Colonic mucosa (tissue), 4 donors: Measurements from ENCODE around the gene DNAJC12. TPM values are rescaled to one million over a fixed set of nuclear protein-coding genes. Genes with fewer than 3 reads are reported as not detected.
"Not testable (repeated sequence)": the region's sequence is repeated elsewhere in the genome, so short reads cannot be mapped to it uniquely, and the experiment has no call there.

Source experiments
- DNase-seq: peaks from one replicate; pipeline ENCODE4 v3.0.0-alpha.2; 2020
- H3K27ac ChIP-seq: fragments of 200-600 bp; one replicate; pipeline ENCODE4 v1.8.0; 2021
- H3K27me3 ChIP-seq: fragments of 200-600 bp; one replicate; pipeline ENCODE4 v1.8.0; 2021
- H3K36me3 ChIP-seq: fragments of 200-600 bp; one replicate; pipeline ENCODE4 v1.8.0; 2021
- H3K4me1 ChIP-seq: fragments of 200-600 bp; one replicate; pipeline ENCODE4 v1.8.0; 2021; ENCODE audit warnings: mild to moderate bottlenecking
- H3K4me3 ChIP-seq: fragments of 200-600 bp; one replicate; pipeline ENCODE4 v1.8.0; 2021
- H3K9ac ChIP-seq, 2 donors: one replicate each; pipeline ENCODE4 v1.7.0; 2013; ENCODE audit warnings: control low read depth in 2 of 2, low read depth in 2 of 2, low read length in 2 of 2
- H3K9me3 ChIP-seq: fragments of 200-600 bp; one replicate; pipeline ENCODE4 v1.8.0; 2021
- intact Hi-C: fragments of 100-400 bp; cut with DNase I; formaldehyde crosslinking; loops from one replicate; pipeline ENCODE4 v1.14.1; 2022
- total RNA-seq, 2 donors: library from RNA; stranded (reverse); fragmentation: NEBNext Ultra II Directional in 1 of 2; extraction: Animal tissue kit (Norgen Biotek cat#: 25700) in 1 of 2; gene quantifications; one replicate each; pipeline ENCODE4 v1.2.1, GENCODE V29; 2021
- TF ChIP-seq, protein P1 (sequence below): fragments of 200-600 bp; IDR thresholded peaks from one replicate; pipeline ENCODE4 v1.8.0; 2022; ENCODE audit warnings: antibody characterized with exemption, mild to moderate bottlenecking
- donor health status: healthy.
- donor health status: DM: no; HTN: no; CAD: no.
- donor health status: DM: no; HTN: no; CAD: no.

The DNAJC12 gene
- total RNA-seq, 2 donors from 2014 or later = 6.9 to 10.2 TPM

DNA sequence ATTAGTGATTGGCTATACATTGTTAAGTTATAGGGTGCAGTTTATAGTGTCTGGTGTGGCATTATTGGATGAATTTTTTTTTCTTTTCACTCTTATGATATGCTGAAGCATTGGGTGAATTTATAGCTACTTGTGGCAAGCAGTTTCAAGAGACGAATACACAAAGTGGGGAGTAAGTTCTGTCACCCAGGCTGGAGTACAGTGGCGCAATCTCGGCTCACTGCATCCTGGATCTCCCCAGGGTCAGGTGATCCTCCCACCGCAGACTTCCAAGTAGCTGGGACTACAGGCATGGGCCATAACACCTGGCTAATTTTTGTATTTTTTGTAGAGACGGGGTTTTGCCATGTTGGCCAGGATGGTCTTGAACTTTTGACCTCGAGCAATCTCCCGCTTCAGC is 40.1 kb upstream of the DNAJC12 start:
- no peaks in the 10 kb centered on the region for H3K4me1 ChIP-seq
- no peak overlapping the region for H3K4me3 ChIP-seq
- H3K36me3 ChIP-seq = no peaks in the 10 kb centered on the region
- H3K9me3 ChIP-seq = no peaks in the 10 kb centered on the region
- TF ChIP-seq, protein P1, sequence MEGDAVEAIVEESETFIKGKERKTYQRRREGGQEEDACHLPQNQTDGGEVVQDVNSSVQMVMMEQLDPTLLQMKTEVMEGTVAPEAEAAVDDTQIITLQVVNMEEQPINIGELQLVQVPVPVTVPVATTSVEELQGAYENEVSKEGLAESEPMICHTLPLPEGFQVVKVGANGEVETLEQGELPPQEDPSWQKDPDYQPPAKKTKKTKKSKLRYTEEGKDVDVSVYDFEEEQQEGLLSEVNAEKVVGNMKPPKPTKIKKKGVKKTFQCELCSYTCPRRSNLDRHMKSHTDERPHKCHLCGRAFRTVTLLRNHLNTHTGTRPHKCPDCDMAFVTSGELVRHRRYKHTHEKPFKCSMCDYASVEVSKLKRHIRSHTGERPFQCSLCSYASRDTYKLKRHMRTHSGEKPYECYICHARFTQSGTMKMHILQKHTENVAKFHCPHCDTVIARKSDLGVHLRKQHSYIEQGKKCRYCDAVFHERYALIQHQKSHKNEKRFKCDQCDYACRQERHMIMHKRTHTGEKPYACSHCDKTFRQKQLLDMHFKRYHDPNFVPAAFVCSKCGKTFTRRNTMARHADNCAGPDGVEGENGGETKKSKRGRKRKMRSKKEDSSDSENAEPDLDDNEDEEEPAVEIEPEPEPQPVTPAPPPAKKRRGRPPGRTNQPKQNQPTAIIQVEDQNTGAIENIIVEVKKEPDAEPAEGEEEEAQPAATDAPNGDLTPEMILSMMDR = no peak
- intact Hi-C loops = no loop called here
- DNase-seq = no peak
- H3K27me3 ChIP-seq = no peaks in the 10 kb centered on the region
- H3K27ac ChIP-seq = no peak overlapping the region
- no peak overlapping the region for H3K9ac ChIP-seq

DNA sequence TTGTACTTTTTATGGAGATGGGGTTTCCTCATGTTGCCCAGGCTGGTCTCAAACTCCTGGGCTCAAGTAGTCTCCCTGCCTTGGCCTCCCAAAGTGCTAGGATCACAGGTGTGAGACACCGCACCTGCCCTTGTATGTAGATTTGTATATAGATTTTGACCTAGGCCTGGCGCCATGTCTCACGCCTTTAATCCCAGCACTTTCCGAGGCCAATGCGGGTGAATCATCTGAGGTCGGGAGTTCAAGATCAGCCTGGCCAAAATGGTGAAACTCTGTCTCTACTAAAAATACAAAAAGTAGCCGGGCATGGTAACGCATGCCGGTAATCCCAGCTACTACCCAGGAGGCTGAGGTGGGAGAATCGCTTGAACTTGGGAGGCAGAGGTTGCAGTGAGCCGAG is 39.4 kb upstream of the DNAJC12 start:
- H3K27ac ChIP-seq, intact Hi-C loops: not testable (repeated sequence)

GRCh38 chr10:67875340-67876238 is 37.6 kb upstream of the DNAJC12 start:
- no peak overlapping the region for H3K27ac ChIP-seq
- TF ChIP-seq, protein P1 = no peak
- intact Hi-C loops = no loop called here
- H3K4me1 ChIP-seq = no peaks in the 10 kb centered on the region
- no peaks in the 10 kb centered on the region for H3K27me3 ChIP-seq
- no peaks in the 10 kb centered on the region for H3K9me3 ChIP-seq
- H3K9ac ChIP-seq = no peak overlapping the region
- H3K36me3 ChIP-seq = no peaks in the 10 kb centered on the region
- H3K4me3 ChIP-seq = no peak overlapping the region
- no peak for DNase-seq

More for the DNA sequence above, 39.4 kb upstream of the DNAJC12 start:
- H3K9me3 ChIP-seq, H3K4me1 ChIP-seq, H3K36me3 ChIP-seq, H3K27me3 ChIP-seq, H3K4me3 ChIP-seq, DNase-seq, H3K9ac ChIP-seq: not testable (repeated sequence)

DNA sequence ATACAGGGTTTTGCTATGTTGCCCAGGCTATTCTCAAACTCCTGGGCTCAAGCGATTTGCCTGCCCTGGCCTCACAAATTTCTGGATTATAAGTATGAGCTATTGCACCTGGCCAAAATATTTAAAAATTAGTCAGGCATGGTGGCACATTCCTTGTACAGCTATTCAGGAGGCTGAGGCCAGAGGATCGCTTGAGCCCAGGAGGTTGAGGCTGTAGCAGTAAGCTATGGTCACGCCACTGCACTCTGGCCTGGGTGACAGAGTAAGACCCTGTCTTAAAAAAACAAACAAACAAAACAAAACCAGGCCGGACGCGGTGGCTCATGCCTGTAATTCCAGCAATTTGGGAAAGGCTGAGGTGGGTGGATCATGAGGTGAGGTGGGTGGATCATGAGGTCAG is 32.0 kb upstream of the DNAJC12 start:
- no peaks in the 10 kb centered on the region for H3K36me3 ChIP-seq
- H3K4me3 ChIP-seq = no peak overlapping the region
- DNase-seq = no peak
- no peak overlapping the region for H3K27ac ChIP-seq
- no peaks in the 10 kb centered on the region for H3K9me3 ChIP-seq
- no peaks in the 10 kb centered on the region for H3K27me3 ChIP-seq
- TF ChIP-seq, protein P1 = no peak
- intact Hi-C loops = no loop called here
- H3K9ac ChIP-seq = no peak overlapping the region
- H3K4me1 ChIP-seq = no peaks in the 10 kb centered on the region

- TF ChIP-seq, protein P1 = no peak
- H3K27ac ChIP-seq = no peak overlapping the region
- H3K4me3 ChIP-seq = no peak overlapping the region
- no peak overlapping the region for H3K9ac ChIP-seq
- no peaks in the 10 kb centered on the region for H3K27me3 ChIP-seq
- H3K9me3 ChIP-seq = no peaks in the 10 kb centered on the region
- H3K4me1 ChIP-seq = no peaks in the 10 kb centered on the region
- intact Hi-C loops = no loop called here
- no peaks in the 10 kb centered on the region for H3K36me3 ChIP-seq
- no peak for DNase-seq
Observed at GRCh38 chr10:67868132-67868531, 30.1 kb upstream of the DNAJC12 start.
